BE2C (cell line): ENCODE measurements around the gene TEAD3.

Experiments
- DNase-seq: peaks from one replicate; pipeline ENCODE4 v3.0.0-alpha.2; 2020
- H3K27me3 ChIP-seq: fragments of 250-450 bp; sonication (Bioruptor Pico); 2 replicates; pipeline ENCODE4 v1.5.1; 2020; ENCODE audit warnings: mild to moderate bottlenecking
- H3K36me3 ChIP-seq: fragments of 250-450 bp; sonication (Bioruptor Pico); 2 replicates; pipeline ENCODE4 v1.5.1; 2020; ENCODE audit warnings: mild to moderate bottlenecking
- H3K4me1 ChIP-seq: fragments of 250-450 bp; sonication (Bioruptor Pico); 2 replicates; pipeline ENCODE4 v1.5.1; 2020
- H3K4me3 ChIP-seq: 2 replicates; pipeline ENCODE4 v1.5.1; 2011; ENCODE audit warnings: low read depth, low read length
- H3K9me3 ChIP-seq: fragments of 250-450 bp; sonication (Bioruptor Pico); 2 replicates; pipeline ENCODE4 v1.5.1; 2020
- CTCF ChIP-seq: IDR thresholded peaks from 2 replicates; pipeline ENCODE4 v1.5.1; 2012; ENCODE audit warnings: mild to moderate bottlenecking, low read depth, low read length

The TEAD3 gene

GRCh38 chr6:35473075-35473849 is 23.6 kb downstream of the TEAD3 start:
- Histone ChIP-seq H3K4me3 (no peak overlapping the region), H3K36me3 (peaks cover 68% of the 10 kb centered on the region), H3K27me3 (no peaks in the 10 kb centered on the region), H3K4me1 (peaks cover 11% of the 10 kb centered on the region), H3K9me3 (no peaks in the 10 kb centered on the region)
- no peak for TF ChIP-seq CTCF
- DNase-seq: no peak

GRCh38 chr6:35471836-35472345 is 25.0 kb downstream of the TEAD3 start:
- Histone ChIP-seq H3K9me3 (no peaks in the 10 kb centered on the region), H3K4me3 (peak overlapping the region; percentile 99), H3K4me1 (peaks cover 15% of the 10 kb centered on the region), H3K36me3 (peaks cover 68% of the 10 kb centered on the region), H3K27me3 (no peaks in the 10 kb centered on the region)
- no peak for TF ChIP-seq CTCF
- DNase-seq: no peak

- H3K36me3 ChIP-seq: peaks cover 68% of the 10 kb centered on the region
- H3K9me3 ChIP-seq: no peaks in the 10 kb centered on the region
- no peak for DNase-seq
- no peaks in the 10 kb centered on the region for H3K27me3 ChIP-seq
- no peak for TF ChIP-seq CTCF
- peak overlapping the region; percentile 99 for H3K4me3 ChIP-seq
- H3K4me1 ChIP-seq: peaks cover 15% of the 10 kb centered on the region
Measured at GRCh38 chr6:35470663-35471120, 26.2 kb downstream of the TEAD3 start.

GRCh38 chr6:35469751-35470662 is 26.9 kb downstream of the TEAD3 start:
- H3K36me3 ChIP-seq: peaks cover 62% of the 10 kb centered on the region

GRCh38 chr6:35468980-35469750 is 27.7 kb downstream of the TEAD3 start:
- peaks cover 55% of the 10 kb centered on the region for H3K36me3 ChIP-seq
- H3K4me1 ChIP-seq: peaks cover 15% of the 10 kb centered on the region
- no peak for TF ChIP-seq CTCF
- H3K4me3 ChIP-seq: peak overlapping the region; percentile 99
- H3K27me3 ChIP-seq: no peaks in the 10 kb centered on the region
- no peak for DNase-seq
- no peaks in the 10 kb centered on the region for H3K9me3 ChIP-seq

More at GRCh38 chr6:35469751-35470662, 26.9 kb downstream of the TEAD3 start:
- no peaks in the 10 kb centered on the region for H3K27me3 ChIP-seq
- H3K4me3 ChIP-seq: peak overlapping the region; percentile 99
- peak; percentile 67 for DNase-seq
- no peaks in the 10 kb centered on the region for H3K9me3 ChIP-seq
- H3K4me1 ChIP-seq: peaks cover 15% of the 10 kb centered on the region
- TF ChIP-seq CTCF: no peak
